Islet of Langerhans (tissue), 1 donor: ENCODE results near the gene CTDP1.
"Not testable (repeated sequence)": the region's sequence is repeated elsewhere in the genome, so short reads cannot be mapped to it uniquely, and the experiment has no call there.

Experiments
- FAIRE-seq: peaks from one replicate; lab custom pipeline; 2011; peaks lifted over from hg19 to GRCh38; lab: Jason Lieb, UNC

Gene CTDP1

GRCh38 chr18:79681484-79682387 lies 2.1 kb downstream of the CTDP1 start:
- FAIRE-seq: no peak

- FAIRE-seq: no peak
Observed at GRCh38 chr18:79682481-79682880, 2.9 kb downstream of the CTDP1 start.

DNA sequence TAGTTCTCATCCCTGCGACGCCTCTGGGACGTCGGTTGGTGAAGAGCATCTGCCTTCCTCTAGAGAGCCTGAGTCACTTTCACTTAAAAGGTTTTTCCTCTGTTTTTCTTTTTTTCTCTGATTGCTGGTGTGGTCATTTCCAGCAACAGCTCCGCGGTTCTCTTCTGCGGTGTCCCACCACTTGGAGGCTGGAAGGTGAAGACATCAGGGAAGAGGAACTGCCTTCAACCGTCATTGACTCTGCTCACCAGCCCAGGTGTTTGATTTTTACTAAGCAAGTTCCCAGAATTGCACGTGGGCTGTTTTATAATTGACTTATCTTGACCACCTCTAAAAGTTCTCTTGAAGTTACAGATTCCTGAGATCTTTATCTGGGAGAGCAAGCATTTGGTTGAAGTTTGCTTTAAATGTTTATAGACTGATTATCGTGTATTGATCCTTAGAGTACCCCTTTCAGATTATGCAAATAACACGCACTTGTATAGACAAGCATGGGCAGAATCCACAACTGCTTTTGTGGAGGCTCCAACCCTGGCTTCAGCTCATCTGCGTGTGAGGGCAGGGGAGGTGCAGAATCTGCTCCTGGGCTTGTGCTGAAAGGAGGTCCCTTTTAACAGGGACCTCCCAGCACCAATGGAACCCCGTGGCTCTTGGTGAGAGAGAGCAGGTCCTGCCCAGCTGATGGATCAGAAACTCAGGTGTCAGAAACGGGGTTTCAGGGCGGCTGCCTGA lies 3.5 kb downstream of the CTDP1 start:
- no peak for FAIRE-seq

GRCh38 chr18:79683626-79684282 lies 4.2 kb downstream of the CTDP1 start:
- FAIRE-seq: no peak

- no peak for FAIRE-seq
Observed at GRCh38 chr18:79684283-79684631, 4.7 kb downstream of the CTDP1 start.

- FAIRE-seq: no peak
Observed at GRCh38 chr18:79684787-79685186, 5.2 kb downstream of the CTDP1 start.

DNA sequence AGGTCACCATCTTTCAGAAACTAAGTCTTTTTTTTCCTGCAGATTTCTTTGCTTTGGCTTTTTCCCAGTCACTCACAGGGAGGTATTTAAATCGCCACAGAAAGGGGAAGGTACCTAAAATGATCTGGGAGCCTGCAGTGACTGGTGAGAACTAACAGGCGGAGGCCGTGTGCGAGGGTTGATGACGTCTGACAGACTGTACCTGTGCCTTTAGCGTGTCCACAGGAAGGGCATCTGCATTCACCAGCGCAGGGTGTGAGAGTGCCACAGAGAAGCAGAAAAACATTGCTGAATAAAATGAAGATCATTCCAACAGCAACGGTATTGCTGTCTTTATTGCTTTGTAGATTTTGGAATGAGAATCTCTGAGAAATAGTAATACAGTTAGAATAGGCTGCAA lies 5.7 kb downstream of the CTDP1 start:
- FAIRE-seq: no peak

GRCh38 chr18:79685971-79686370 lies 6.4 kb downstream of the CTDP1 start:
- no peak for FAIRE-seq

DNA sequence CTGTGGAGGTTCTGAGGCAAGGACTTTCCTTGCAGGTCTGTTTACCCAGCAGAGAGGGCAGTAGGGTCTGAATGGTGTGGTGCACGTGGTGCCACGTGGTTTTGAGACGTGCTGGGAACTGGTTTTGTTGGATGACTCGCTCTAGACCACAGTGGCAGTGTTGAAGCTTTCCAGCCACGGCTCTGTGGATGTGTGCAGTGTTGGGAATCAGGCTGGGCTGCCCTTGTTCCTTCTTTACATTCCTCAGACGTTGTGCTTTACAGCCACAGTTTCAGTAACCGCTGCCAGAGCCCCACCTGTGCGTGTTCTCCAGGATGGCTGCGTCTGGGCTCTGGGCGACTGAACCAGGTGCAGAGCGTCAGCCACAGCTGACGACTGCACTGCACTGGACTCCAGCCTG lies 8.2 kb downstream of the CTDP1 start:
- no peak for FAIRE-seq

DNA sequence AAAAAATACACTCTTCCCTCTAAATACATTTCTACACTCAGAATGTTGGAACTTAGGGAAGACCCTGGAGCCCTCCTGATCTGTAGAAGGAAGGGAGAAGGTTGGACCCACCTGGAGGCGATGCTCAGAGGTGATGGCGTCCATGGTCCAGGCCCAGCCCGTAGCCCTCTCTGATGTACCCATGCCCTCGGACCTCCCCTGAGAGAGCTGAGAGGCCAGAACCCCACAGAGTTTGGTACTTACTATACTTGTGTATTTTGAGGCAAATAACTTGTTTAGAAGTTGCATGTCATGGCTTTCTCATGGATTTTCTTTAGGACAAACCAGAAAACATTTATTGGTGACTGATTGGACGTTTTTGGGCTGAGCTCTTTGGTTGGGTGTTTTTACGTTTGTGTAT lies 10.5 kb downstream of the CTDP1 start:
- FAIRE-seq: no peak

- FAIRE-seq: no peak
Observed at GRCh38 chr18:79690586-79691482, 11.2 kb downstream of the CTDP1 start.

- no peak for FAIRE-seq
Observed at GRCh38 chr18:79692056-79692455, 12.5 kb downstream of the CTDP1 start.

DNA sequence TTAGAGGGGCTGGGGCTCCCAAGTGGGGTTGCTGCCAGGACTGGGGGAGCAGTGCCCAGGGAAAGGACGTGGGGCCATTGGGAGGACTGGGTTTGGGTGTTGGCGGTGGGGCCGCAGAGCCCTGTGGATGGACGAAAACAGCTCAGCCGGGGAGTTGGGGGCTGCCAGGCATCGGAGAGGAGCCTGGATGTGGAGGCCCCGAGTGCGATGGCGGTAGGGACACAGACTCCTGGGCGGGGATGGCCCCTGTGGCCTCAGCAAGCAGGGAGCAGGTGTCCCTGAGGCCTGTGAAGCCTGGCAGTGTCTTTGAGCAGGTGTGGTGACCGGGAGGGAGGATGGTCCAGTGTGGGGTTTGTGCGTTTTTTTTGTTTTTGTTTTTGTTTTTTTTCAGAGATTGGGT lies 13.3 kb downstream of the CTDP1 start:
- no peak for FAIRE-seq

GRCh38 chr18:79693561-79694205 lies 14.1 kb downstream of the CTDP1 start:
- FAIRE-seq: no peak

- FAIRE-seq: not testable (repeated sequence)
Observed at GRCh38 chr18:79694206-79694894, 14.7 kb downstream of the CTDP1 start.

DNA sequence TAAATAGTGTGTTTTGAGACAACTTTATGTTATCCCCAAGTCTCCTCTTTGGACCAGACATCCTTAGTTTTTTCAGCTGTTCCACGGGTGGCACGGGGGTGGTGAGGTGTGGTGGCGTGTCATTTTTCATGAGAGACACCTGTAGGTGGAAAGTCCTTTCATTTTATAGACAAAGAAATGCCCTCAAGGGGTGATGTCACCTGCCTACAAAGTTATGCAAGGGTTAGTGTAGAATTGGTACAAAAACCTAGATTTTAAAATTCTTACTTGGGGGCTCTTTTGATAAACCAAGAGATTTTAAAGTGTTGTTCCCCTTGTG lies 15.3 kb downstream of the CTDP1 start:
- FAIRE-seq: no peak

DNA sequence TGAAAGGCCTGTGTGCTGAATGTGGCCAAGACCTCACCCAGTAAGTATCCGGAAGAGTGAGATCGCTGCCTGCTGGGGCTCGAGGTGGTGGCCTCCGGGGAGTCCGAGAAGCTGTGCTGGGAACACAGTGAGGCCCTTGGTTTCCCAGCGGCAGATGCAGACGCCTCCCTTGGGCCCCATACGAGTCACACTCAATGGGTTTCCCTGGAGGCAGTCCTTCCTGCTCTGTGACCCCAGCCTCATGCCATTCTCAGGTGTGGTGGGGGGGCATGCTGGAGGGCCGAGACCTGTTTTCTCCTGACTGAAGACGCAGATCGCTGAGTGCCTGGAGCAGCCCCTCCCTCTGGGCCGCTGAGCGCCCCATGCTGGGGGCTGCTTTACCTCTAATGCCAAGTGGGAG lies 15.7 kb downstream of the CTDP1 start:
- no peak for FAIRE-seq

DNA sequence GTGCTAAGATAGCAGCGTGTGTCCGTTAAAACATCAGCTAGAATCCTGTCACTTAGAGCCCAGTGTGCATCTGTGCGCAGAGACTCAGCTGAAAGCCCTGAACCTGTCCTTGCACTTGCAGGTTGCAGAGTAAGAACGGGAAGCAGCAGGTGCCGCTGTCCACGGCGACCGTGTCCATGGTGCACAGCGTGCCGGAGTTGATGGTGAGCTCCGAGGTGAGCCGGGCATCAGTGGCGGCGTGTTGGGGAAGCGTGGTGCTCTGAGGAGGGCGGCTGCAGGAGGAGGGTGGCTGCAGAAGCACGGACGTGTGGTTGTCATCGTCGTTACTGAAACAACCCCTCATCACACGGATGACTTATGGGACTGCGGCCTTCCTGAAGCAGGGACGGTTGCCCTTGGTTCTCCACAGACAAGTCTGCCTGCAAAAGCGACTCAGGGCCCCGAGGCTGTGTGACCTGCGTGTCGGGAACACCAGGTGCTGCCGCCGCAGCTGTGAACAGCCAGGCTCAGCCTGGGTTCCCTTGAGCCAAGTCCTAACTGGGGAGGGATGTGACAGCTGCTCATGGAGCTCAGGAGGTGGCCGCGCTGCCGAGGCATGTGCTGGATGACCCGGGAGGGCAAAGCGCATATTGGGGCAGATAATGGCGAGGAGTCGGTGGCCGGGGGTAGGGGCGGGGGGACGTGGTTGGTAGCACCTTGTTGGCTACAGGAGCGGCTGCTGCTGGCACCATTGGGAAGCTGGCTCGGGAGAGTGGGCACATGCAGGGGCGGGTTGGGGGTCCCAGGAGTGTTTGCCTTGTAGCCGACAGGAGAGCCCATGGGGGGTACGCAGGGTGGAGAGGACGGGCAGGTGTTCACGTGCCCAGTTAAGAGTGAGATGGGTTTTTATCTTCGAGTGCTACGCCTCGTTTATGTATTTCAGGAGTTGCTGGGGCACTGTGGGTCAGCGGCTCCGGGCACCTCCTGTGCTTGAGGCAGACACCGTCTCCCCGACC lies 16.6 kb downstream of the CTDP1 start:
- FAIRE-seq: no peak

GRCh38 chr18:79697178-79697577 lies 17.6 kb downstream of the CTDP1 start:
- no peak for FAIRE-seq

- FAIRE-seq: no peak
Observed at GRCh38 chr18:79697976-79698375, 18.4 kb downstream of the CTDP1 start.
